ENCODE measurements around the gene B4GALNT3.

The B4GALNT3 gene

GRCh38 chr12:468671-469389 is 9.1 kb downstream of the B4GALNT3 start:
- no peak for DNase-seq

GRCh38 chr12:470133-470532 is 10.4 kb downstream of the B4GALNT3 start:
- no peak for DNase-seq

- DNase-seq: no peak
Observed at GRCh38 chr12:473198-473597, 13.5 kb downstream of the B4GALNT3 start.

- DNase-seq: no peak
Observed at GRCh38 chr12:473863-474577, 14.3 kb downstream of the B4GALNT3 start.

- DNase-seq: no peak
Observed at GRCh38 chr12:475286-475685, 15.5 kb downstream of the B4GALNT3 start.

- no peak for DNase-seq
Observed at GRCh38 chr12:479161-479560, 19.4 kb downstream of the B4GALNT3 start.

- DNase-seq: no peak
Observed at GRCh38 chr12:480831-481816, 21.4 kb downstream of the B4GALNT3 start.

GRCh38 chr12:482061-482460 is 22.3 kb downstream of the B4GALNT3 start:
- no peak for DNase-seq

GRCh38 chr12:484096-484495 is 24.4 kb downstream of the B4GALNT3 start:
- no peak for DNase-seq

GRCh38 chr12:490260-490659 is 30.5 kb downstream of the B4GALNT3 start:
- DNase-seq: no peak

- no peak for DNase-seq
Observed at GRCh38 chr12:495466-495865, 35.7 kb downstream of the B4GALNT3 start.

GRCh38 chr12:496736-497135 is 37.0 kb downstream of the B4GALNT3 start:
- DNase-seq: no peak

- no peak for DNase-seq
Observed at GRCh38 chr12:497501-498160, 37.9 kb downstream of the B4GALNT3 start.

GRCh38 chr12:499837-500458 is 40.2 kb downstream of the B4GALNT3 start:
- DNase-seq: no peak

GRCh38 chr12:501722-502447 is 42.1 kb downstream of the B4GALNT3 start:
- DNase-seq: no peak

GRCh38 chr12:503111-503761 is 43.5 kb downstream of the B4GALNT3 start:
- no peak for DNase-seq

GRCh38 chr12:505221-505620 is 45.5 kb downstream of the B4GALNT3 start:
- no peak for DNase-seq

- no peak for DNase-seq
Observed at GRCh38 chr12:507391-507796, 47.7 kb downstream of the B4GALNT3 start.

- DNase-seq: no peak
Observed at GRCh38 chr12:508145-508544, 48.4 kb downstream of the B4GALNT3 start.

GRCh38 chr12:508795-509194 is 49.1 kb downstream of the B4GALNT3 start:
- DNase-seq: no peak

- DNase-seq: no peak
Observed at GRCh38 chr12:509500-509899, 49.8 kb downstream of the B4GALNT3 start.
